Measurements from ENCODE around the gene DAZAP2.

GRCh38 chr12:51197736-51198567, 40.7 kb upstream of the DAZAP2 start:
- TF ChIP-seq POLR2A (IDR thresholded peaks at IDR 0.05) = no peak
- TF ChIP-seq, protein P1, sequence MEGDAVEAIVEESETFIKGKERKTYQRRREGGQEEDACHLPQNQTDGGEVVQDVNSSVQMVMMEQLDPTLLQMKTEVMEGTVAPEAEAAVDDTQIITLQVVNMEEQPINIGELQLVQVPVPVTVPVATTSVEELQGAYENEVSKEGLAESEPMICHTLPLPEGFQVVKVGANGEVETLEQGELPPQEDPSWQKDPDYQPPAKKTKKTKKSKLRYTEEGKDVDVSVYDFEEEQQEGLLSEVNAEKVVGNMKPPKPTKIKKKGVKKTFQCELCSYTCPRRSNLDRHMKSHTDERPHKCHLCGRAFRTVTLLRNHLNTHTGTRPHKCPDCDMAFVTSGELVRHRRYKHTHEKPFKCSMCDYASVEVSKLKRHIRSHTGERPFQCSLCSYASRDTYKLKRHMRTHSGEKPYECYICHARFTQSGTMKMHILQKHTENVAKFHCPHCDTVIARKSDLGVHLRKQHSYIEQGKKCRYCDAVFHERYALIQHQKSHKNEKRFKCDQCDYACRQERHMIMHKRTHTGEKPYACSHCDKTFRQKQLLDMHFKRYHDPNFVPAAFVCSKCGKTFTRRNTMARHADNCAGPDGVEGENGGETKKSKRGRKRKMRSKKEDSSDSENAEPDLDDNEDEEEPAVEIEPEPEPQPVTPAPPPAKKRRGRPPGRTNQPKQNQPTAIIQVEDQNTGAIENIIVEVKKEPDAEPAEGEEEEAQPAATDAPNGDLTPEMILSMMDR (IDR thresholded peaks at IDR 0.05) = no peak
